Measurements from ENCODE around the gene SLC25A33.

- TF ChIP-seq, protein P1, sequence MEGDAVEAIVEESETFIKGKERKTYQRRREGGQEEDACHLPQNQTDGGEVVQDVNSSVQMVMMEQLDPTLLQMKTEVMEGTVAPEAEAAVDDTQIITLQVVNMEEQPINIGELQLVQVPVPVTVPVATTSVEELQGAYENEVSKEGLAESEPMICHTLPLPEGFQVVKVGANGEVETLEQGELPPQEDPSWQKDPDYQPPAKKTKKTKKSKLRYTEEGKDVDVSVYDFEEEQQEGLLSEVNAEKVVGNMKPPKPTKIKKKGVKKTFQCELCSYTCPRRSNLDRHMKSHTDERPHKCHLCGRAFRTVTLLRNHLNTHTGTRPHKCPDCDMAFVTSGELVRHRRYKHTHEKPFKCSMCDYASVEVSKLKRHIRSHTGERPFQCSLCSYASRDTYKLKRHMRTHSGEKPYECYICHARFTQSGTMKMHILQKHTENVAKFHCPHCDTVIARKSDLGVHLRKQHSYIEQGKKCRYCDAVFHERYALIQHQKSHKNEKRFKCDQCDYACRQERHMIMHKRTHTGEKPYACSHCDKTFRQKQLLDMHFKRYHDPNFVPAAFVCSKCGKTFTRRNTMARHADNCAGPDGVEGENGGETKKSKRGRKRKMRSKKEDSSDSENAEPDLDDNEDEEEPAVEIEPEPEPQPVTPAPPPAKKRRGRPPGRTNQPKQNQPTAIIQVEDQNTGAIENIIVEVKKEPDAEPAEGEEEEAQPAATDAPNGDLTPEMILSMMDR (IDR thresholded peaks at IDR 0.05; ENCODE audit: insufficient read depth, low read length, poor library complexity, severe bottlenecking): no peak
- no peak for TF ChIP-seq EZH2phosphoT487 (conservative IDR thresholded peaks at IDR 0.05; ENCODE audit: low read length)
These were observed 53.3 kb downstream of the SLC25A33 start for GRCh38 chr1:9592510-9593075.

Data from SU-DHL-6 (cell line).